HEK293 (cell line): ENCODE results near the gene SLC9C2.

ENCODE experiments used
- CTCF ChIA-PET: fragments of 350-600 bp; formaldehyde crosslinking; extraction: SDS; loops from one replicate; lab custom pipeline; 2021; ENCODE audit warnings: antibody characterized with exemption; lab: Yijun Ruan, JAX
- POLR2A ChIA-PET: fragments of 300-600 bp; formaldehyde crosslinking; extraction: SDS; loops from one replicate; lab custom pipeline; 2020; ENCODE audit warnings: antibody characterized with exemption, inconsistent platforms; lab: Yijun Ruan, JAX
- H3K27ac ChIP-seq: fragments of 200-500 bp; sonication (Bioruptor generic); 2 replicates; pipeline ENCODE4 v1.5.1; 2014; ENCODE audit warnings: low read depth, low read length, control low read depth, inconsistent platforms; ENCODE audit errors: extremely low read depth
- H3K36me3 ChIP-seq, 2 experiments: fragments of 200-500 bp in 1 of 2; sonication (Bioruptor generic) in 1 of 2; 1 replicate in 1 of 2; 2 replicates in 1 of 2; pipeline ENCODE4 v1.5.1; 2014 to 2017; ENCODE audit warnings: inconsistent platforms in 2 of 2, low read length in 2 of 2; ENCODE audit not compliant: control insufficient read depth in 2 of 2, insufficient read depth in 1 of 2
- H3K4me1 ChIP-seq: fragments of 200-500 bp; sonication (Bioruptor generic); 2 replicates; pipeline ENCODE4 v1.5.1; 2014; ENCODE audit warnings: mild to moderate bottlenecking, low read length, inconsistent platforms; ENCODE audit not compliant: control insufficient read depth, insufficient read depth
- H3K4me3 ChIP-seq: 2 replicates; pipeline ENCODE4 v1.5.1; 2011; ENCODE audit warnings: low read depth, mild to moderate bottlenecking, control low read depth, low read length, moderate library complexity
- H3K9me3 ChIP-seq: fragments of 200-500 bp; sonication (Bioruptor generic); 2 replicates; pipeline ENCODE4 v1.5.1; 2014; ENCODE audit warnings: low read depth, low read length, inconsistent platforms; ENCODE audit not compliant: control insufficient read depth, insufficient read depth
- BCL11B ChIP-seq: fragments of 450-650 bp; formaldehyde crosslinking; IDR thresholded peaks from 2 replicates; pipeline ENCODE4 v1.5.1; 2016; ENCODE audit warnings: low read depth, missing biosample characterization, missing genetic modification characterization
- KLF16 ChIP-seq: fragments of 450-650 bp; formaldehyde crosslinking; IDR thresholded peaks from 2 replicates; pipeline ENCODE4 v1.5.1; 2017; ENCODE audit warnings: missing biosample characterization, missing genetic modification characterization
- MZF1 ChIP-seq: fragments of 450-650 bp; formaldehyde crosslinking; IDR thresholded peaks from 2 replicates; pipeline ENCODE4 v1.5.1; 2017; ENCODE audit warnings: missing biosample characterization, missing genetic modification characterization, borderline replicate concordance
- OVOL3 ChIP-seq: fragments of 450-650 bp; formaldehyde crosslinking; IDR thresholded peaks from 2 replicates; pipeline ENCODE4 v1.5.1; 2016; ENCODE audit warnings: missing biosample characterization, missing genetic modification characterization
- SP2 ChIP-seq: fragments of 450-650 bp; formaldehyde crosslinking; IDR thresholded peaks from 2 replicates; pipeline ENCODE4 v1.5.1; 2016; ENCODE audit warnings: missing biosample characterization, missing genetic modification characterization
- ZFHX2 ChIP-seq: fragments of 450-650 bp; formaldehyde crosslinking; conservative IDR thresholded peaks from 2 replicates; pipeline ENCODE4 v1.5.1; 2016; ENCODE audit warnings: missing biosample characterization, missing genetic modification characterization
- ZNF133 ChIP-seq: fragments of 450-650 bp; formaldehyde crosslinking; IDR thresholded peaks from 2 replicates; pipeline ENCODE4 v1.5.1; 2016; ENCODE audit warnings: missing biosample characterization, missing genetic modification characterization
- ZNF211 ChIP-seq: fragments of 450-650 bp; formaldehyde crosslinking; IDR thresholded peaks from 2 replicates; pipeline ENCODE4 v1.5.1; 2016; ENCODE audit warnings: low read depth, missing biosample characterization, missing genetic modification characterization
- ZNF214 ChIP-seq: fragments of 450-650 bp; formaldehyde crosslinking; IDR thresholded peaks from 2 replicates; pipeline ENCODE4 v1.5.1; 2017; ENCODE audit warnings: missing biosample characterization, mild to moderate bottlenecking, missing genetic modification characterization, borderline replicate concordance
- ZNF639 ChIP-seq: fragments of 450-650 bp; formaldehyde crosslinking; IDR thresholded peaks from 2 replicates; pipeline ENCODE4 v1.5.1; 2016; ENCODE audit warnings: missing biosample characterization, missing genetic modification characterization
- ZNF658 ChIP-seq: fragments of 450-650 bp; formaldehyde crosslinking; IDR thresholded peaks from 2 replicates; pipeline ENCODE4; 2016; ENCODE audit warnings: missing biosample characterization, missing genetic modification characterization
- ZSCAN16 ChIP-seq: fragments of 450-650 bp; formaldehyde crosslinking; IDR thresholded peaks from 2 replicates; pipeline ENCODE4 v1.5.1; 2016; ENCODE audit warnings: missing biosample characterization, missing genetic modification characterization
- TF ChIP-seq, protein P1 (sequence below): fragments of 450-650 bp; formaldehyde crosslinking; IDR thresholded peaks from 2 replicates; pipeline ENCODE4 v1.5.1; 2016; ENCODE audit warnings: missing biosample characterization, missing genetic modification characterization
- TF ChIP-seq, protein P2 (sequence below): fragments of 450-650 bp; formaldehyde crosslinking; IDR thresholded peaks from 2 replicates; pipeline ENCODE4 v1.5.1; 2016; ENCODE audit warnings: missing biosample characterization, missing genetic modification characterization, low read depth
- TF ChIP-seq, protein P3 (sequence below): fragments of 450-650 bp; formaldehyde crosslinking; IDR thresholded peaks from 2 replicates; pipeline ENCODE4 v1.5.1; 2016; ENCODE audit warnings: missing biosample characterization, missing genetic modification characterization

Gene SLC9C2

GRCh38 chr1:173502104-173502503 is 100.8 kb downstream of the SLC9C2 start:
- no peak for TF ChIP-seq ZNF658 (tag by site-specific recombination)
- TF ChIP-seq, all 188 proteins: peak for 0
- Histone ChIP-seq H3K27ac (no peak overlapping the region), H3K9me3 (no peaks in the 10 kb centered on the region), H3K4me3 (no peak overlapping the region), H3K36me3 (no peaks in the 10 kb centered on the region), H3K4me1 (no peaks in the 10 kb centered on the region)
- CTCF ChIA-PET, result no interaction called here
- POLR2A ChIA-PET, result interaction anchor here (0.6 to 1.0 kb wide), 2 partner anchors 167 to 213 kb away, joined by 3 to 6 read pairs; partner anchors contain the start of genes ANKRD45 and KLHL20

DNA sequence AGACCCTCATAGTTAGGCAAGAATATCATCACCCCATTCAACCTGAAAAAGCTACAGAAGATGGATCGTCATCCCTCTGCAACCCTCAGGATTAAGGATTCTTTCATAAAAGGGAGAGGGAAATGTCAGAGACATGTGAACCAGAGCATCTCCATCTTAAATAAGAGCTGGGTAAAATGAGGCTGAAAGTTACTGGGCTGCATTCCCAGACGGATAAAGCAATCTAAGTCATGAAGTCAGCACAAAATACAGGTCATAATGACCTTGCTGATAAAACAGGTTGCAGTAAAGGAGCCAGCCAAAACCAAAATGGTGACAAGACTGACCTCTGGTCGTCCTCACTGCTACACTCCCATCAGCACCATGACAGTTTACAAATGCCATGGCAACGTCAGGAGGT is 103.1 kb downstream of the SLC9C2 start:
- H3K9me3 ChIP-seq, result no peaks in the 10 kb centered on the region
- H3K4me1 ChIP-seq, result no peaks in the 10 kb centered on the region
- H3K4me3 ChIP-seq, result no peak overlapping the region
- ChIA-PET POLR2A (no interaction called here), CTCF (no interaction called here)
- no peak for TF ChIP-seq ZNF214 (tag by site-specific recombination)
- no peak for TF ChIP-seq ZNF133 (tag by site-specific recombination)
- TF ChIP-seq, protein P1, sequence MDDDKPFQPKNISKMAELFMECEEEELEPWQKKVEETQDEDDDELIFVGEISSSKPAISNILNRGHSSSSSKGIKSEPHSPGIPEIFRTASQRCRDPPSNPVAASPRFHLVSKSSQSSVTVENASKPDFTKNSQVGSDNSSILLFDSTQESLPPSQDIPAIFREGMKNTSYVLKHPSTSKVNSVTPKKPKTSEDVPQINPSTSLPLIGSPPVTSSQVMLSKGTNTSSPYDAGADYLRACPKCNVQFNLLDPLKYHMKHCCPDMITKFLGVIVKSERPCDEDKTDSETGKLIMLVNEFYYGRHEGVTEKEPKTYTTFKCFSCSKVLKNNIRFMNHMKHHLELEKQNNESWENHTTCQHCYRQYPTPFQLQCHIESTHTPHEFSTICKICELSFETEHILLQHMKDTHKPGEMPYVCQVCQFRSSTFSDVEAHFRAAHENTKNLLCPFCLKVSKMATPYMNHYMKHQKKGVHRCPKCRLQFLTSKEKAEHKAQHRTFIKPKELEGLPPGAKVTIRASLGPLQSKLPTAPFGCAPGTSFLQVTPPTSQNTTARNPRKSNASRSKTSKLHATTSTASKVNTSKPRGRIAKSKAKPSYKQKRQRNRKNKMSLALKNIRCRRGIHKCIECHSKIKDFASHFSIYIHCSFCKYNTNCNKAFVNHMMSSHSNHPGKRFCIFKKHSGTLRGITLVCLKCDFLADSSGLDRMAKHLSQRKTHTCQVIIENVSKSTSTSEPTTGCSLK (tag by site-specific recombination), result no peak
- TF ChIP-seq, protein P2, sequence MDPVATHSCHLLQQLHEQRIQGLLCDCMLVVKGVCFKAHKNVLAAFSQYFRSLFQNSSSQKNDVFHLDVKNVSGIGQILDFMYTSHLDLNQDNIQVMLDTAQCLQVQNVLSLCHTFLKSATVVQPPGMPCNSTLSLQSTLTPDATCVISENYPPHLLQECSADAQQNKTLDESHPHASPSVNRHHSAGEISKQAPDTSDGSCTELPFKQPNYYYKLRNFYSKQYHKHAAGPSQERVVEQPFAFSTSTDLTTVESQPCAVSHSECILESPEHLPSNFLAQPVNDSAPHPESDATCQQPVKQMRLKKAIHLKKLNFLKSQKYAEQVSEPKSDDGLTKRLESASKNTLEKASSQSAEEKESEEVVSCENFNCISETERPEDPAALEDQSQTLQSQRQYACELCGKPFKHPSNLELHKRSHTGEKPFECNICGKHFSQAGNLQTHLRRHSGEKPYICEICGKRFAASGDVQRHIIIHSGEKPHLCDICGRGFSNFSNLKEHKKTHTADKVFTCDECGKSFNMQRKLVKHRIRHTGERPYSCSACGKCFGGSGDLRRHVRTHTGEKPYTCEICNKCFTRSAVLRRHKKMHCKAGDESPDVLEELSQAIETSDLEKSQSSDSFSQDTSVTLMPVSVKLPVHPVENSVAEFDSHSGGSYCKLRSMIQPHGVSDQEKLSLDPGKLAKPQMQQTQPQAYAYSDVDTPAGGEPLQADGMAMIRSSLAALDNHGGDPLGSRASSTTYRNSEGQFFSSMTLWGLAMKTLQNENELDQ (tag by site-specific recombination), result no peak
- no peak for TF ChIP-seq KLF16
- TF ChIP-seq OVOL3 (tag by site-specific recombination), result no peak
- TF ChIP-seq SP2 (tag by site-specific recombination), result no peak
- TF ChIP-seq, protein P3, sequence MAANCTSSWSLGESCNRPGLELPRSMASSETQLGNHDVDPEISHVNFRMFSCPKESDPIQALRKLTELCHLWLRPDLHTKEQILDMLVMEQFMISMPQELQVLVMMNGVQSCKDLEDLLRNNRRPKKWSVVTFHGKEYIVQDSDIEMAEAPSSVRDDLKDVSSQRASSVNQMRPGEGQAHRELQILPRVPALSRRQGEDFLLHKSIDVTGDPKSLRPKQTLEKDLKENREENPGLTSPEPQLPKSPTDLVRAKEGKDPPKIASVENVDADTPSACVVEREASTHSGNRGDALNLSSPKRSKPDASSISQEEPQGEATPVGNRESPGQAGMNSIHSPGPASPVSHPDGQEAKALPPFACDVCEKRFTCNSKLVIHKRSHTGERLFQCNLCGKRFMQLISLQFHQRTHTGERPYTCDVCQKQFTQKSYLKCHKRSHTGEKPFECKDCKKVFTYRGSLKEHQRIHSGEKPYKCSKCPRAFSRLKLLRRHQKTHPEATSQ (tag by site-specific recombination), result no peak
- no peak for TF ChIP-seq ZSCAN16 (tag by site-specific recombination)
- TF ChIP-seq ZFHX2 (tag by site-specific recombination), result no peak
- no peak for TF ChIP-seq ZNF211 (tag by site-specific recombination)
- TF ChIP-seq BCL11B (tag by site-specific recombination), result no peak
- no peak for TF ChIP-seq ZNF639
- no peak for TF ChIP-seq MZF1
- H3K36me3 ChIP-seq, result no peaks in the 10 kb centered on the region
- no peak overlapping the region for H3K27ac ChIP-seq
